ENCODE measurements around the gene PLOD1. TPM values are rescaled to one million over a fixed set of nuclear protein-coding genes. Genes with fewer than 3 reads are reported as not detected.
"Not testable (repeated sequence)": the region's sequence is repeated elsewhere in the genome, so short reads cannot be mapped to it uniquely, and the experiment has no call there.

The PLOD1 gene
- polyA plus RNA-seq, 1 donor (not counting 4 experiments of a cell fraction or from before 2014, with no cell fraction given), result 63.6 TPM

- H3K9me1 ChIP-seq (ENCODE audit: control insufficient read depth, extremely low read depth, insufficient read depth, low read length), result peaks cover 4% of the 10 kb centered on the region
- H3K9ac ChIP-seq (ENCODE audit: control insufficient read depth, extremely low read depth, insufficient read depth, low read length), result peak overlapping the region; percentile 53
- H2AFZ ChIP-seq (ENCODE audit: control insufficient read depth, low read length), result no peak overlapping the region
- H3K9me3 ChIP-seq (ENCODE audit: control insufficient read depth, low read depth, low read length), result no peaks in the 10 kb centered on the region
- H3K4me3 ChIP-seq (ENCODE audit: control insufficient read depth in 2 of 3, extremely low read depth in 1 of 3, insufficient read depth in 2 of 3, low read depth in 1 of 3, low read length in 3 of 3), result peak overlapping the region; percentile 49 to 81 (median 56)
- no peaks in the 10 kb centered on the region for H3K27me3 ChIP-seq (ENCODE audit: control insufficient read depth, extremely low read depth, insufficient read depth, low read length)
- DNase-seq (ENCODE audit: low read depth, low spot score) (no peak), FAIRE-seq (no peak)
- H3K79me2 ChIP-seq (ENCODE audit: control insufficient read depth, insufficient read depth, low read length), result peaks cover 40% of the 10 kb centered on the region
- H3K27ac ChIP-seq (ENCODE audit: control insufficient read depth, insufficient read depth, low read length), result no peak overlapping the region
- peaks cover 3% of the 10 kb centered on the region for H4K20me1 ChIP-seq (ENCODE audit: control insufficient read depth, extremely low read depth, insufficient read depth, low read length)
- TF ChIP-seq CTCF (optimal IDR thresholded peaks at IDR 0.05 in 1 of 3, IDR thresholded peaks at IDR 0.05 in 1 of 3, conservative IDR thresholded peaks at IDR 0.05 in 1 of 3; ENCODE audit: extremely low read depth in 1 of 3, insufficient read depth in 2 of 3, low read length in 3 of 3) (no peak), EZH2 (IDR thresholded peaks at IDR 0.05; ENCODE audit: low read length) (no peak)
- H3K4me2 ChIP-seq (ENCODE audit: control insufficient read depth, extremely low read depth, insufficient read depth, low read depth, low read length), result peak overlapping the region; percentile 84
- dilution Hi-C loops (cut with MboI; ENCODE audit: extremely low pct_ligation_motif_present, low sequenced_read_pairs), result no loop called here
- peaks cover 16 to 17% of the 10 kb centered on the region in 2 experiments for H3K36me3 ChIP-seq (ENCODE audit: control insufficient read depth in 2 of 2, extremely low read depth in 1 of 2, insufficient read depth in 2 of 2, low read length in 2 of 2)
- H3K4me1 ChIP-seq (ENCODE audit: control insufficient read depth, extremely low read depth, insufficient read depth, low read length), result peaks cover 17% of the 10 kb centered on the region
Observed at GRCh38 chr1:11924334-11925195, 10.0 kb upstream of the PLOD1 start.

- Histone ChIP-seq H3K4me3 (ENCODE audit: control insufficient read depth in 2 of 3, extremely low read depth in 1 of 3, insufficient read depth in 2 of 3, low read depth in 1 of 3, low read length in 3 of 3) (peak overlapping the region; percentile 49 to 81 (median 56)), H3K9ac (ENCODE audit: control insufficient read depth, extremely low read depth, insufficient read depth, low read length) (peak overlapping the region; percentile 53), H3K4me1 (ENCODE audit: control insufficient read depth, extremely low read depth, insufficient read depth, low read length) (peaks cover 23% of the 10 kb centered on the region), H3K36me3 (ENCODE audit: control insufficient read depth in 2 of 2, extremely low read depth in 1 of 2, insufficient read depth in 2 of 2, low read length in 2 of 2) (peaks cover 8 to 12% of the 10 kb centered on the region in 2 experiments), H3K79me2 (ENCODE audit: control insufficient read depth, insufficient read depth, low read length) (peaks cover 34% of the 10 kb centered on the region), H3K4me2 (ENCODE audit: control insufficient read depth, extremely low read depth, insufficient read depth, low read depth, low read length) (peak overlapping the region; percentile 84)
- H3K9me1 ChIP-seq (ENCODE audit: control insufficient read depth, extremely low read depth, insufficient read depth, low read length); H2AFZ ChIP-seq (ENCODE audit: control insufficient read depth, low read length); H4K20me1 ChIP-seq (ENCODE audit: control insufficient read depth, extremely low read depth, insufficient read depth, low read length); H3K27ac ChIP-seq (ENCODE audit: control insufficient read depth, insufficient read depth, low read length); FAIRE-seq; dilution Hi-C loops (cut with MboI; ENCODE audit: extremely low pct_ligation_motif_present, low sequenced_read_pairs); H3K9me3 ChIP-seq (ENCODE audit: control insufficient read depth, low read depth, low read length); DNase-seq (ENCODE audit: low read depth, low spot score); H3K27me3 ChIP-seq (ENCODE audit: control insufficient read depth, extremely low read depth, insufficient read depth, low read length): not testable (repeated sequence)
Observed at GRCh38 chr1:11925196-11925937, 9.2 kb upstream of the PLOD1 start.
